Measurements from ENCODE around the gene ARHGEF28.

ARHGEF28 gene

DNA sequence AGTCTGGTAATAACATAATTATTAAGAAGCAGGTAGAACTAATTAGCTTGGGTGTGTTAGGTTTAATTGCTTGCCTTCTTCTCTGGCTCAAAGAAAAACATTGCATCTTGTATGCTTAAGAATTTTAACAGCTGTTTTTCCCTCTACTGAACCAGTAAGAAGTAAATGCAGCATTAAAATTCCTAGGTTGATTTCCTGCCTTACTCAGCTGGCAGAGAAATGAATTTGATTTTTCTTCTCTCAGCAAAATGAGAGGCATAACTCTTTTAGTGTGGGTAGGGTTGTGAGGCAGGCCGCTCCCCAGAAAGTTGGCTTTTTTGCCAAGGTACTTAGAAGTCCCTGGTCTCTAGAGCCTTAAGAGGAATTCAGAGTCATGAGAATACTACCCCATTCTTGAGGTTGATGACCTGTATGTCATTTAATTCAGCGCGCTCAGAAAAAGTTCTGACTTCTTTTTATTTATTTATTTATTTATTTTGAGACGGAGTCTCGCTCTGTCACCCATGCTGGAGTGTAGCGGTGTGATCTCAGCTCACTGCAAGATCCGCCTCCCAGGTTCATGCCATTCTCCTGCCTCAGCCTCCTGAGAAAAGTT, 302.6 kb downstream of the ARHGEF28 start:
- Histone ChIP-seq H3K36me3 (no peaks in the 10 kb centered on the region), H3K9me3 (ENCODE audit: severe bottlenecking) (no peaks in the 10 kb centered on the region), H3K4me3 (ENCODE audit: low read depth, low read length) (no peak overlapping the region), H3K27me3 (ENCODE audit: insufficient read depth, low read depth, severe bottlenecking) (no peaks in the 10 kb centered on the region), H3K27ac (no peak overlapping the region)
- TF ChIP-seq CTCF (IDR thresholded peaks at IDR 0.05; ENCODE audit: low read depth, low read length), result no peak
- DNase-seq, result no peak

DNA sequence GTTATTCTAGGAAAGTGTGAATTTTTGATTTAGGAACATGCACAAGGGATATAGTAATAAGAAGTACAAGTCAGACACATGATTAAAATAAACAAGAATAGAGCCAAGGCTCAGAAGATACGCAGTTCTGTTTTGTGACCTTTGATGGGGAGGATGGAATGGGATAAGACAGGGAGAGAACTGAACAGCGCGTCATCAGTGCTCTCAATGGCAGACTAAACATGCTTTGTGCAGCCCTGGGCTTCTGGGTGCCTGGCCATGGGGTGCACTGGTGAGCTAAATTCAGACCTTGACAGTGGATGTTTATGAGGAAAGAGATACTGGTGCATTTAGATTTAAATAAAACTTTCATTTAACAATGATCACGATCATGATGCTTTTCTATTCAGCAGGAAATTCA, 309.7 kb downstream of the ARHGEF28 start:
- no peak for DNase-seq
- no peaks in the 10 kb centered on the region for H3K9me3 ChIP-seq (ENCODE audit: severe bottlenecking)
- H3K4me3 ChIP-seq (ENCODE audit: low read depth, low read length), result no peak overlapping the region
- TF ChIP-seq CTCF (IDR thresholded peaks at IDR 0.05; ENCODE audit: low read depth, low read length), result no peak
- no peak overlapping the region for H3K27ac ChIP-seq
- H3K36me3 ChIP-seq, result no peaks in the 10 kb centered on the region
- no peaks in the 10 kb centered on the region for H3K27me3 ChIP-seq (ENCODE audit: insufficient read depth, low read depth, severe bottlenecking)

- no peak overlapping the region for H3K27ac ChIP-seq
- no peaks in the 10 kb centered on the region for H3K9me3 ChIP-seq (ENCODE audit: severe bottlenecking)
- no peaks in the 10 kb centered on the region for H3K27me3 ChIP-seq (ENCODE audit: insufficient read depth, low read depth, severe bottlenecking)
- no peak for TF ChIP-seq CTCF (IDR thresholded peaks at IDR 0.05; ENCODE audit: low read depth, low read length)
- no peak for DNase-seq
- H3K36me3 ChIP-seq, result no peaks in the 10 kb centered on the region
- no peak overlapping the region for H3K4me3 ChIP-seq (ENCODE audit: low read depth, low read length)
Measured at GRCh38 chr5:73938280-73938937, 312.4 kb downstream of the ARHGEF28 start.

- Histone ChIP-seq H3K9me3 (ENCODE audit: severe bottlenecking) (no peaks in the 10 kb centered on the region), H3K36me3 (no peaks in the 10 kb centered on the region), H3K4me3 (ENCODE audit: low read depth, low read length) (no peak overlapping the region), H3K27ac (no peak overlapping the region), H3K27me3 (ENCODE audit: insufficient read depth, low read depth, severe bottlenecking) (no peaks in the 10 kb centered on the region)
- TF ChIP-seq CTCF (IDR thresholded peaks at IDR 0.05; ENCODE audit: low read depth, low read length), result no peak
- DNase-seq, result no peak
Measured at GRCh38 chr5:73938938-73939320, 312.9 kb downstream of the ARHGEF28 start.

GRCh38 chr5:73939557-73939956, 313.6 kb downstream of the ARHGEF28 start:
- H3K27ac ChIP-seq, result no peak overlapping the region
- no peak for DNase-seq
- H3K4me3 ChIP-seq (ENCODE audit: low read depth, low read length), result no peak overlapping the region
- peaks cover 2% of the 10 kb centered on the region for H3K9me3 ChIP-seq (ENCODE audit: severe bottlenecking)
- no peak for TF ChIP-seq CTCF (IDR thresholded peaks at IDR 0.05; ENCODE audit: low read depth, low read length)
- no peaks in the 10 kb centered on the region for H3K36me3 ChIP-seq
- no peaks in the 10 kb centered on the region for H3K27me3 ChIP-seq (ENCODE audit: insufficient read depth, low read depth, severe bottlenecking)

DNA sequence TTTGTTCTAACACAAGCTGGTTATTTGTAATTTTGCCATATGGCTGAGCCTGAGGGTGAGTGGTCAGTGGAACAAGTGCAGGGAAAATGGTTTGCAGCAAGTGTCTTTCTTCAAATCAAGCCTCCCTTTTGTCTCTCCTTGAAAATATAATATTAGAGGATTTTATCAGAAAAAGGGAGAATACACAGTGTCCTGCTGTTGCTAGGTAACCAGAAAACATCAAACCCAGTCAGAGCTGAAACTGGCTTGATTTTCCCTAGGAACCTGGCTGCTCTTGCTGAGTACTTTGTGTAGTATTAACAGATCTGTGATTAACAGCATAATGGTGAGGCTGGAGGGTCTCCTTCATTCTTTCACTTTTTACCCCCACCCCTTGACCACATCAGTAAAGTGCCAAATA, 314.0 kb downstream of the ARHGEF28 start:
- H3K36me3 ChIP-seq, result no peaks in the 10 kb centered on the region
- no peaks in the 10 kb centered on the region for H3K27me3 ChIP-seq (ENCODE audit: insufficient read depth, low read depth, severe bottlenecking)
- no peak overlapping the region for H3K27ac ChIP-seq
- H3K4me3 ChIP-seq (ENCODE audit: low read depth, low read length), result no peak overlapping the region
- TF ChIP-seq CTCF (IDR thresholded peaks at IDR 0.05; ENCODE audit: low read depth, low read length), result no peak
- peaks cover 2% of the 10 kb centered on the region for H3K9me3 ChIP-seq (ENCODE audit: severe bottlenecking)
- DNase-seq, result no peak
